Vagina (tissue), 2 donors: Measurements from ENCODE around the gene PKD2L1.

Experiments used
- POLR2A ChIP-seq, 2 donors: fragments of 450-650 bp; IDR thresholded peaks; one replicate each; pipeline ENCODE4 v1.6.1; 2017; ENCODE audit warnings: antibody characterized with exemption in 2 of 2, mild to moderate bottlenecking in 2 of 2, moderate library complexity in 2 of 2
- POLR2AphosphoS5 ChIP-seq, 2 donors: sonication (generic); formaldehyde crosslinking; IDR thresholded peaks; one replicate each; pipeline ENCODE4 v1.9.0; 2017; ENCODE audit warnings: antibody characterized with exemption in 2 of 2, mild to moderate bottlenecking in 2 of 2, low read depth in 1 of 2; ENCODE audit not compliant: insufficient read depth in 1 of 2
- TF ChIP-seq, protein P1 (sequence below), 3 experiments: fragments of 450-650 bp in 2 of 3; fragments of 200-600 bp in 1 of 3; sonication (generic) in 1 of 3; IDR thresholded peaks; one replicate each; pipeline ENCODE4 v1.5.1; 2017 to 2019; ENCODE audit warnings: antibody characterized with exemption in 3 of 3, mild to moderate bottlenecking in 2 of 3, moderate library complexity in 2 of 3

DNA sequence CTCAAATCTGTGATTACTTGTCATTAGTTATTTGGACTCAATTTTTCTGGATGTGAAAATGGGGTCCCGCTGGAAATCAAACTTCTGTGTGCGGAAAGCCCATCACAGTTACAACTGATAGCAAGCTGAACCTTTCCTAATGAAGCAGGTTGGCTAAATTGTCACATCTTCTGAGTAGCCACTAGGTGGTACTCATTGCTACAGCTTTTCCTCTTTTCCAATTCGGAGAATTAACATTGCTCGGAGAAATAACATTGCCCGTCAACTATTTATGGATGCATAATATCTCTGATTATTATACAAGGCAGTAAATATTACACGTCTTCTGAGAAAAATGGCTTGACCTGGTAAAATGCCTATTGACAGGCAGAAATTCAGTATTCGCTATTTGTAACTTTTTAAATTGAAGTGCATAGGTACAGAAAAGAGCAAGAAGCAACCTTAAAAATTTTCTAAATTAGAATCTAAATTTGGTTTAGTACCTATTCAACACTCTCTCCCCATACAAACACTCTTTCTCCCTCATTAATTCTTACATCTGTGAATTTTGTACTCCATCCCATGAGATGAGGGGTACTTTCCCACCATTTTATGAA lies 26.2 kb downstream of the PKD2L1 start:
- TF ChIP-seq, protein P1, sequence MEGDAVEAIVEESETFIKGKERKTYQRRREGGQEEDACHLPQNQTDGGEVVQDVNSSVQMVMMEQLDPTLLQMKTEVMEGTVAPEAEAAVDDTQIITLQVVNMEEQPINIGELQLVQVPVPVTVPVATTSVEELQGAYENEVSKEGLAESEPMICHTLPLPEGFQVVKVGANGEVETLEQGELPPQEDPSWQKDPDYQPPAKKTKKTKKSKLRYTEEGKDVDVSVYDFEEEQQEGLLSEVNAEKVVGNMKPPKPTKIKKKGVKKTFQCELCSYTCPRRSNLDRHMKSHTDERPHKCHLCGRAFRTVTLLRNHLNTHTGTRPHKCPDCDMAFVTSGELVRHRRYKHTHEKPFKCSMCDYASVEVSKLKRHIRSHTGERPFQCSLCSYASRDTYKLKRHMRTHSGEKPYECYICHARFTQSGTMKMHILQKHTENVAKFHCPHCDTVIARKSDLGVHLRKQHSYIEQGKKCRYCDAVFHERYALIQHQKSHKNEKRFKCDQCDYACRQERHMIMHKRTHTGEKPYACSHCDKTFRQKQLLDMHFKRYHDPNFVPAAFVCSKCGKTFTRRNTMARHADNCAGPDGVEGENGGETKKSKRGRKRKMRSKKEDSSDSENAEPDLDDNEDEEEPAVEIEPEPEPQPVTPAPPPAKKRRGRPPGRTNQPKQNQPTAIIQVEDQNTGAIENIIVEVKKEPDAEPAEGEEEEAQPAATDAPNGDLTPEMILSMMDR (IDR thresholded peaks at IDR 0.05), result no peak
- TF ChIP-seq POLR2A (IDR thresholded peaks at IDR 0.05) (no peak), POLR2AphosphoS5 (IDR thresholded peaks at IDR 0.05; ENCODE audit: insufficient read depth in 1 of 2, low read depth in 1 of 2) (no peak)
